Ectodermal cell (in vitro differentiated cells): ENCODE results near the gene SPATS2.
"Not testable (repeated sequence)": the region's sequence is repeated elsewhere in the genome, so short reads cannot be mapped to it uniquely, and the experiment has no call there.

Experiments used
- H3K27ac ChIP-seq: 2 replicates; pipeline ENCODE4 v1.7.0; 2013; ENCODE audit warnings: mild to moderate bottlenecking, low read depth, low read length; ENCODE audit not compliant: insufficient read depth, poor library complexity, severe bottlenecking
- H3K27me3 ChIP-seq: 2 replicates; pipeline ENCODE4 v1.7.0; 2013; ENCODE audit warnings: mild to moderate bottlenecking, low read length; ENCODE audit not compliant: insufficient read depth, control insufficient read depth, poor library complexity, severe bottlenecking
- H3K36me3 ChIP-seq: one replicate; pipeline ENCODE4 v1.7.0; 2013; ENCODE audit warnings: low read length; ENCODE audit not compliant: control insufficient read depth, insufficient read depth
- H3K4me1 ChIP-seq: one replicate; pipeline ENCODE4 v1.7.0; 2013; ENCODE audit warnings: low read length; ENCODE audit not compliant: control insufficient read depth, insufficient read depth
- H3K4me3 ChIP-seq: 2 replicates; pipeline ENCODE4 v1.7.0; 2013; ENCODE audit warnings: low read depth, low read length, control low read depth; ENCODE audit not compliant: insufficient read depth
- H3K9me3 ChIP-seq: 2 replicates; pipeline ENCODE4 v1.7.0; 2013; ENCODE audit warnings: mild to moderate bottlenecking, low read length, moderate library complexity; ENCODE audit not compliant: control insufficient read depth
- WGBS, 2 experiments: methylation state at CpG; one replicate each; pipeline ENCODE4 v1.1.7; 2013; ENCODE audit warnings: missing lambda C conversion rate in 2 of 2; 5-methylcytosine and 5-hydroxymethylcytosine counted together

SPATS2 gene

GRCh38 chr12:49428793-49429192 is 61.5 kb downstream of the SPATS2 start:
- Histone ChIP-seq H3K4me3 (no peak overlapping the region), H3K9me3 (no peaks in the 10 kb centered on the region), H3K36me3 (no peaks in the 10 kb centered on the region), H3K27ac (no peak overlapping the region), H3K4me1 (no peaks in the 10 kb centered on the region), H3K27me3 (no peaks in the 10 kb centered on the region)
- 81 to 84% methylated on average over 4 of the region's 4 CpGs for WGBS, 2 experiments

GRCh38 chr12:49432616-49433015 is 65.4 kb downstream of the SPATS2 start:
- H3K27me3 ChIP-seq: no peaks in the 10 kb centered on the region
- no peaks in the 10 kb centered on the region for H3K36me3 ChIP-seq
- H3K4me1 ChIP-seq: no peaks in the 10 kb centered on the region
- H3K4me3 ChIP-seq: no peak overlapping the region
- 100% methylated on average over 1 to 2 of the region's 2 CpGs for WGBS, 2 experiments
- H3K9me3 ChIP-seq: no peaks in the 10 kb centered on the region
- H3K27ac ChIP-seq: no peak overlapping the region

GRCh38 chr12:49436799-49437198 is 69.5 kb downstream of the SPATS2 start:
- 91 to 96% methylated on average over 23 to 27 of the region's 31 CpGs for WGBS, 2 experiments
- not testable (repeated sequence) for H3K9me3 ChIP-seq, H3K4me3 ChIP-seq, H3K36me3 ChIP-seq, H3K27me3 ChIP-seq, H3K27ac ChIP-seq, H3K4me1 ChIP-seq

GRCh38 chr12:49439042-49439441 is 71.8 kb downstream of the SPATS2 start:
- Histone ChIP-seq H3K9me3 (no peaks in the 10 kb centered on the region), H3K27ac (no peak overlapping the region), H3K36me3 (no peaks in the 10 kb centered on the region), H3K27me3 (no peaks in the 10 kb centered on the region), H3K4me1 (no peaks in the 10 kb centered on the region), H3K4me3 (no peak overlapping the region)
- 91 to 94% methylated on average over 1 of the region's 1 CpG for WGBS, 2 experiments

GRCh38 chr12:49440035-49440434 is 72.8 kb downstream of the SPATS2 start:
- Histone ChIP-seq H3K4me3 (no peak overlapping the region), H3K27me3 (no peaks in the 10 kb centered on the region), H3K27ac (no peak overlapping the region), H3K4me1 (no peaks in the 10 kb centered on the region), H3K9me3 (no peaks in the 10 kb centered on the region), H3K36me3 (no peaks in the 10 kb centered on the region)
- 88 to 93% methylated on average over 2 of the region's 2 CpGs for whole genome bisulfite sequencing, 2 experiments

- 71% methylated on average over 1 of the region's 1 CpG; no CpG with 5 or more reads in 1 of the 2 experiments for WGBS, 2 experiments
- no peaks in the 10 kb centered on the region for H3K4me1 ChIP-seq
- no peak overlapping the region for H3K27ac ChIP-seq
- no peaks in the 10 kb centered on the region for H3K36me3 ChIP-seq
- H3K27me3 ChIP-seq: no peaks in the 10 kb centered on the region
- H3K9me3 ChIP-seq: no peaks in the 10 kb centered on the region
- H3K4me3 ChIP-seq: no peak overlapping the region
Observed at GRCh38 chr12:49442915-49443314, 75.7 kb downstream of the SPATS2 start.

GRCh38 chr12:49446571-49446970 is 79.3 kb downstream of the SPATS2 start:
- Histone ChIP-seq H3K27ac (no peak overlapping the region), H3K27me3 (no peaks in the 10 kb centered on the region), H3K36me3 (no peaks in the 10 kb centered on the region), H3K4me1 (no peaks in the 10 kb centered on the region), H3K4me3 (no peak overlapping the region), H3K9me3 (no peaks in the 10 kb centered on the region)
- 95 to 96% methylated on average over 4 of the region's 4 CpGs for WGBS, 2 experiments

- Histone ChIP-seq H3K9me3 (no peaks in the 10 kb centered on the region), H3K27me3 (no peaks in the 10 kb centered on the region), H3K4me1 (no peaks in the 10 kb centered on the region), H3K27ac (no peak overlapping the region), H3K4me3 (no peak overlapping the region), H3K36me3 (no peaks in the 10 kb centered on the region)
- WGBS, 2 experiments: 95 to 97% methylated on average over 2 to 3 of the region's 3 CpGs
Observed at GRCh38 chr12:49448858-49449257, 81.6 kb downstream of the SPATS2 start.

- Histone ChIP-seq H3K27ac (no peak overlapping the region), H3K4me1 (no peaks in the 10 kb centered on the region), H3K9me3 (no peaks in the 10 kb centered on the region), H3K27me3 (no peaks in the 10 kb centered on the region), H3K36me3 (no peaks in the 10 kb centered on the region), H3K4me3 (no peak overlapping the region)
- WGBS, 2 experiments: 83 to 85% methylated on average over 3 of the region's 3 CpGs
Observed at GRCh38 chr12:49451468-49452259, 84.4 kb downstream of the SPATS2 start.

GRCh38 chr12:49455501-49455900 is 88.2 kb downstream of the SPATS2 start:
- Histone ChIP-seq H3K27ac (no peak overlapping the region), H3K4me3 (no peak overlapping the region), H3K36me3 (no peaks in the 10 kb centered on the region), H3K27me3 (no peaks in the 10 kb centered on the region), H3K4me1 (no peaks in the 10 kb centered on the region), H3K9me3 (no peaks in the 10 kb centered on the region)
- WGBS, 2 experiments: 92% methylated on average over 6 of the region's 6 CpGs
